HG02588 (cell line): ENCODE data around the gene RBX1.

Source experiments
- ATAC-seq: cut with Tn5 transposase; IDR thresholded peaks from one replicate; pipeline ENCODE4 v1.9.1; 2021; ENCODE audit warnings: mild to moderate bottlenecking, moderate library complexity; ENCODE audit not compliant: unreplicated experiment

RBX1 gene

GRCh38 chr22:41021613-41022454 is 70.7 kb downstream of the RBX1 start:
- peak; percentile 60 for ATAC-seq

GRCh38 chr22:41022470-41023298 is 71.5 kb downstream of the RBX1 start:
- peak; percentile 54 for ATAC-seq
